Activated CD4-positive, alpha-beta T cell treated with anti-CD3 and anti-CD28 coated beads, Interleukin-2, amount 50 U/mL, for 48 hours (primary cell): Measurements from ENCODE around the gene COG8.
"Not testable (repeated sequence)": the region's sequence is repeated elsewhere in the genome, so short reads cannot be mapped to it uniquely, and the experiment has no call there.

Experiments
- DNase-seq, 2 experiments: peaks; one replicate each; pipeline ENCODE4 v3.0.0-alpha.2; 2020

COG8 gene

GRCh38 chr16:69339289-69340094, at the start of gene COG8, which contains the start of gene NIP7:
Gene COG8 (minus strand): TSS chr16:69339564. CDS start chr16:69339552, 12 bp downstream.
Gene NIP7 (plus strand): TSS chr16:69339772. CDS start chr16:69339830, 58 bp downstream.
- peak; percentile 92 to 95 for DNase-seq

GRCh38 chr16:69386596-69386995, 47.2 kb upstream of the COG8 start:
- DNase-seq, result no peak

GRCh38 chr16:69384974-69385373, 45.6 kb upstream of the COG8 start:
- DNase-seq, result no peak

- no peak for DNase-seq
Observed at GRCh38 chr16:69382421-69382820, 43.1 kb upstream of the COG8 start.

- no peak for DNase-seq
Observed at GRCh38 chr16:69381231-69381630, 41.9 kb upstream of the COG8 start.

- DNase-seq, result no peak
Observed at GRCh38 chr16:69378760-69379159, 39.4 kb upstream of the COG8 start.

- no peak for DNase-seq
Observed at GRCh38 chr16:69378036-69378435, 38.7 kb upstream of the COG8 start.

GRCh38 chr16:69376393-69377059, 37.2 kb upstream of the COG8 start:
- no peak for DNase-seq

- DNase-seq, result no peak
Observed at GRCh38 chr16:69373019-69373418, 33.7 kb upstream of the COG8 start.

GRCh38 chr16:69371564-69371963, 32.2 kb upstream of the COG8 start:
- no peak for DNase-seq

- no peak for DNase-seq
Observed at GRCh38 chr16:69368866-69369265, 29.5 kb upstream of the COG8 start.

GRCh38 chr16:69367980-69368379, 28.6 kb upstream of the COG8 start:
- no peak for DNase-seq

- DNase-seq, result peak; percentile 27 to 56
Observed at GRCh38 chr16:69366431-69366830, 27.1 kb upstream of the COG8 start.

GRCh38 chr16:69365901-69366300, 26.5 kb upstream of the COG8 start:
- no peak for DNase-seq

- no peak for DNase-seq
Observed at GRCh38 chr16:69364088-69364487, 24.7 kb upstream of the COG8 start.

- no peak for DNase-seq
Observed at GRCh38 chr16:69363281-69363717, 23.9 kb upstream of the COG8 start.

- not testable (repeated sequence) for DNase-seq
Observed at GRCh38 chr16:69360070-69360469, 20.7 kb upstream of the COG8 start.

GRCh38 chr16:69351309-69352027, 12.1 kb upstream of the COG8 start, which contains the start of gene TMED6:
Gene TMED6 (minus strand): TSS chr16:69351786. CDS start chr16:69351753, 33 bp downstream.
- no peak for DNase-seq

GRCh38 chr16:69350536-69351133, 11.3 kb upstream of the COG8 start:
- DNase-seq, result no peak

GRCh38 chr16:69349536-69349935, 10.2 kb upstream of the COG8 start:
- no peak for DNase-seq

GRCh38 chr16:69348222-69348621, 8.9 kb upstream of the COG8 start:
- no peak for DNase-seq

- DNase-seq, result no peak
Observed at GRCh38 chr16:69346683-69347082, 7.3 kb upstream of the COG8 start.

GRCh38 chr16:69345923-69346322, 6.6 kb upstream of the COG8 start:
- no peak for DNase-seq
